Glutamatergic neuron (in vitro differentiated cells): ENCODE data around the gene ZP2. TPM values are rescaled to one million over a fixed set of nuclear protein-coding genes. Genes with fewer than 3 reads are reported as not detected.

ENCODE experiments used
- DNase-seq: peaks from one replicate; pipeline ENCODE4 v3.0.0; 2022
- H3K27ac Mint-ChIP-seq: one replicate; pipeline ENCODE4 v1.8.0; 2020; ENCODE audit warnings: mild to moderate bottlenecking, mixed read lengths, inconsistent platforms; ENCODE audit not compliant: unreplicated experiment
- H3K27me3 Mint-ChIP-seq: one replicate; pipeline ENCODE4 v1.8.0; 2020; ENCODE audit warnings: mild to moderate bottlenecking, moderate library complexity, mixed read lengths, inconsistent platforms; ENCODE audit not compliant: unreplicated experiment
- H3K36me3 Mint-ChIP-seq: one replicate; pipeline ENCODE4 v1.8.0; 2020; ENCODE audit warnings: mild to moderate bottlenecking, mixed read lengths, inconsistent platforms; ENCODE audit not compliant: unreplicated experiment
- H3K4me1 Mint-ChIP-seq: one replicate; pipeline ENCODE4 v1.8.0; 2020; ENCODE audit warnings: mild to moderate bottlenecking, low read depth, mixed read lengths, inconsistent platforms; ENCODE audit not compliant: unreplicated experiment
- H3K4me3 Mint-ChIP-seq: one replicate; pipeline ENCODE4 v1.8.0; 2020; ENCODE audit warnings: mild to moderate bottlenecking, mixed read lengths, inconsistent platforms; ENCODE audit not compliant: unreplicated experiment
- H3K9me3 Mint-ChIP-seq: one replicate; pipeline ENCODE4 v1.8.0; 2020; ENCODE audit warnings: mild to moderate bottlenecking, moderate library complexity, mixed read lengths, inconsistent platforms; ENCODE audit not compliant: unreplicated experiment
- CTCF ChIP-seq: fragments of 200-600 bp; sonication (generic); IDR thresholded peaks from one replicate; pipeline ENCODE4 v1.5.0; 2021; ENCODE audit not compliant: partially characterized antibody, unreplicated experiment
- total RNA-seq: library from RNA; stranded (reverse); fragmentation: NEBNext Ultra II Directional; extraction: Animal tissue kit (Norgen Biotek cat#: 25700); gene quantifications from one replicate; pipeline ENCODE4 v1.2.1, GENCODE V29; 2021; ENCODE audit not compliant: unreplicated experiment

ZP2 gene
- total RNA-seq, 1 donor from 2014 or later = not detected

GRCh38 chr16:21162661-21163151, 48.7 kb downstream of the ZP2 start:
- Mint-ChIP-seq H3K36me3 (peaks cover 4% of the 10 kb centered on the region), H3K27me3 (no peaks in the 10 kb centered on the region), H3K9me3 (no peaks in the 10 kb centered on the region), H3K4me1 (no peaks in the 10 kb centered on the region), H3K4me3 (no peak overlapping the region), H3K27ac (no peak overlapping the region)
- DNase-seq = no peak
- TF ChIP-seq CTCF = no peak

DNA sequence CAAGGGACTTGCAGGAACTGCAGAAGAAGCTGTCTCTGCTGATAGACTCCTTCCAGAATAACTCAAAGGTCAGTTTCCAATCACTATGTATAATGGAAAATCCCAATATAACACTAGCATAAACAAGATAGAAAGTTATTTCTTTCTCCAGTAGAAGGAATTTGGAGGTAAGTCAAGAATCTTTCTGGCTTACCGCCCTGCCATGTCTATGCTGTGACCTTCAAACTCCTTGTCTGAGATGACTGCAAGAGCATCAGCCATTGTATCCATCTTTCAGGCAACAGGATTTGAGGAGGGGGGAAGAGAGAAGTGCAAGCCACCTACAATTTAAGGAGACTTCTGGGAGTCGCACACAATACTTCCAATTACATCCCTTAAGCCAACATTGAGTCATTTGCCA, 50.2 kb downstream of the ZP2 start:
- DNase-seq = no peak
- H3K36me3 Mint-ChIP-seq = no peaks in the 10 kb centered on the region
- H3K4me1 Mint-ChIP-seq = no peaks in the 10 kb centered on the region
- no peaks in the 10 kb centered on the region for H3K9me3 Mint-ChIP-seq
- no peak for TF ChIP-seq CTCF
- peaks cover 1% of the 10 kb centered on the region for H3K27me3 Mint-ChIP-seq
- no peak overlapping the region for H3K27ac Mint-ChIP-seq
- H3K4me3 Mint-ChIP-seq = no peak overlapping the region

DNA sequence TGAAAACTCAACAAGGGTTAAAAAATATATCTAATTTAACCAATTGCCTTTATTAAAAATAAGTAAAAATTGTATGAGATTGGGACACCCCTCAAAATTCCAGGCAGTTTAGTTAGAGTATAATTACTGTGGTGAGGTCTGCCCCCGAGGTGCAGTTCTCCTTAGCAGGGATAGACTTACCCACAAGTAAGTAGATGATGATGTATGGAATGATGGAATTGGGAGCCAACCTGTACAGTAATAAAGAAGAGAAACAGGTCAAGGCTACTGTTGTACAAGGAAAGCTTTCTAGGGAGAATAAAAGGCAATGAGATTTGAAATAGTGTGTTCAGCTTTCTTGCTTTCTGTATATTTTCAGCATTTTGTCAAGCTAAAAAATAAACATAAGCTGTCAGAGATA, 51.1 kb downstream of the ZP2 start:
- Mint-ChIP-seq H3K36me3 (no peaks in the 10 kb centered on the region), H3K9me3 (no peaks in the 10 kb centered on the region), H3K27ac (no peak overlapping the region), H3K27me3 (peaks cover 1% of the 10 kb centered on the region), H3K4me1 (no peaks in the 10 kb centered on the region), H3K4me3 (no peak overlapping the region)
- no peak for DNase-seq
- TF ChIP-seq CTCF = no peak

DNA sequence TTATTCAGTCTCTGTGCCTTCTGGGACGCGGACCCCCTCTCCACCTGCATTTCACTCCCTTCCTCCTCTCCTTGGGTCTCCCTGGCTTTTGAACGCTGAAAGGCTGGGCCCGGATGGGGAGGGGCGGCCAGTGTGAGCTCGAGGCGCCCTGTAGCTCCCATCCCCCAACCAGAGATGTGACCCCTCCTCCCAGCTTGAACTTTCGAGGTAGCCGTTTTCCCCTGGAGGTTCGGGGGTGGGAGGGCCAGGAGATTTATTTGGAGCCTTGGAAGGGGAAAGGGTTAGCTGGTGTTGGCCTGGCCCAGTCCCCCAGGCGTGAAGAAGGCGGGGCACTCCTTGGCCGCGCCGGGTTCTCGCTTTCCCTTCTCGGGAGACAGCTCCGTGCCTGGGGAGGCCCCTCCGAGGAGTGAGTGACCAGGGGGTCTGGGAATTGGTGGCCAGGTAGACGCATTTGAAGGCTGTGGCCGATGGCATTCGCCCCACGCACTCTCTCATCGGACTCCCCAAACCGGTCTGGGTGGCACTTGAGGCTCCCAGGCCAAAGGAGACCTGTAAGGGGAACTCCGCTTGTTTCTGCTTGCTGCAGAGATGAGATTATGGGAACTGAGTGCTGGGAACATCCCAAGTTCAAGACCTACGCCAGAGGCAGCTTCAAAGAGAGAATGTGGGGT, 52.0 kb downstream of the ZP2 start:
- no peaks in the 10 kb centered on the region for H3K4me1 Mint-ChIP-seq
- peak overlapping the region; percentile 95 for H3K4me3 Mint-ChIP-seq
- H3K27ac Mint-ChIP-seq = no peak overlapping the region
- H3K36me3 Mint-ChIP-seq = no peaks in the 10 kb centered on the region
- no peaks in the 10 kb centered on the region for H3K9me3 Mint-ChIP-seq
- peaks cover 1% of the 10 kb centered on the region for H3K27me3 Mint-ChIP-seq
- no peak for TF ChIP-seq CTCF
- peak; percentile 36 for DNase-seq
